HL-60 (cell line): ENCODE data around the gene ADAMTS8.

Experiments
- GABPA ChIP-seq: IDR thresholded peaks from 2 replicates; pipeline ENCODE4 v1.6.1; 2012; ENCODE audit warnings: low read depth
- POLR2AphosphoS5 ChIP-seq: IDR thresholded peaks from 2 replicates; pipeline ENCODE4 v1.6.1; 2012; ENCODE audit warnings: low read depth
- REST ChIP-seq: IDR thresholded peaks from 2 replicates; pipeline ENCODE4 v1.6.1; 2012; ENCODE audit warnings: low read depth; ENCODE audit not compliant: insufficient replicate concordance
- TF ChIP-seq, protein P1 (sequence below): IDR thresholded peaks from one replicate; pipeline ENCODE4 v1.5.1; 2011; ENCODE audit warnings: low read length, control low read depth, inconsistent platforms; ENCODE audit not compliant: insufficient read depth

GRCh38 chr11:130435671-130436070, 7.3 kb upstream of the ADAMTS8 start:
- TF ChIP-seq, protein P1, sequence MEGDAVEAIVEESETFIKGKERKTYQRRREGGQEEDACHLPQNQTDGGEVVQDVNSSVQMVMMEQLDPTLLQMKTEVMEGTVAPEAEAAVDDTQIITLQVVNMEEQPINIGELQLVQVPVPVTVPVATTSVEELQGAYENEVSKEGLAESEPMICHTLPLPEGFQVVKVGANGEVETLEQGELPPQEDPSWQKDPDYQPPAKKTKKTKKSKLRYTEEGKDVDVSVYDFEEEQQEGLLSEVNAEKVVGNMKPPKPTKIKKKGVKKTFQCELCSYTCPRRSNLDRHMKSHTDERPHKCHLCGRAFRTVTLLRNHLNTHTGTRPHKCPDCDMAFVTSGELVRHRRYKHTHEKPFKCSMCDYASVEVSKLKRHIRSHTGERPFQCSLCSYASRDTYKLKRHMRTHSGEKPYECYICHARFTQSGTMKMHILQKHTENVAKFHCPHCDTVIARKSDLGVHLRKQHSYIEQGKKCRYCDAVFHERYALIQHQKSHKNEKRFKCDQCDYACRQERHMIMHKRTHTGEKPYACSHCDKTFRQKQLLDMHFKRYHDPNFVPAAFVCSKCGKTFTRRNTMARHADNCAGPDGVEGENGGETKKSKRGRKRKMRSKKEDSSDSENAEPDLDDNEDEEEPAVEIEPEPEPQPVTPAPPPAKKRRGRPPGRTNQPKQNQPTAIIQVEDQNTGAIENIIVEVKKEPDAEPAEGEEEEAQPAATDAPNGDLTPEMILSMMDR, result no peak
- TF ChIP-seq GABPA (no peak), REST (no peak), POLR2AphosphoS5 (no peak)
